Measurements from ENCODE around the gene DLK1. TPM values are rescaled to one million over a fixed set of nuclear protein-coding genes. Genes with fewer than 3 reads are reported as not detected.

DLK1 gene
- total RNA-seq, 1 donor from 2014 or later = 0.22 TPM

GRCh38 chr14:100692256-100692655 lies 34.4 kb upstream of the DLK1 start:
- intact Hi-C loops (cut with DNase I) = no loop called here
- DNase-seq (ENCODE audit: low spot score) (no peak), ATAC-seq (no peak)

- DNase-seq (ENCODE audit: low spot score) = no peak
Measured at GRCh38 chr14:100692859-100693558, 33.7 kb upstream of the DLK1 start.

DNA sequence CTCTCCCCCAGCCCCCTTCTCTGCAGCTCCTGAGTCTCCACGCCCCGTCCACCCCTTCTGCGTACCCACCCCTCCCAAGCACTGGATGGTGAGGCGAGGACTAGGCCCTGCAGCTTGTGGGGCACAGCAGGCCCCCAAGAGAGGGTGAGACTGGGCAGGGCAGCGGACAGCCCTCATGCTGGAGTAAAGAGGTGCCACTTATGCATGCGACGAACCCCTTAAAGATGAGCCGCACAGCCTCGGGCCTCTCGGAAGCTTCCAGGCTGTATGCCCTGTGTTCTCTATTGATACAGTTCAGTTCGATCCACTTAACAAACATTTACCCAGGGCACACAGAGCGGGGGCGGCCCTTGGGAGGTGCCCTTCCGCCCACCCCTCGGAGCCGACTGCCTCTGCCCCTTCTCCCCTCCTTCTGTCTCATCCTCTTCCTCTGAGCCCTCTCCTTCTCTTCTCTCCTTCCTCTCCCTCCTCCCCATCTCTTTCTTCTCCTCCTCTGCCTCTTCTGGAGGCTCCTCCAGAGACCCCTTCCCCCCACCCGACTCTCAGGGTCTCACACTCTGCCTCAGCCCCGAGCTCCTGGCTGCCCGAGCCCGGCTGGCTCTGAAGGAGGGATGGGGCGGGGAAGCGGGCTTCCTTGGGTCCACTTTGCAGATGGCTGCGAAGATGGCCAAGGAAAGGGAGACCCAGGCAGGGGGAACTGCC lies 32.7 kb upstream of the DLK1 start:
- intact Hi-C loops (cut with DNase I) = no loop called here
- DNase-seq (ENCODE audit: low spot score) (no peak), ATAC-seq (no peak)

More at GRCh38 chr14:100692859-100693558, 33.7 kb upstream of the DLK1 start:
- ATAC-seq = no peak
- intact Hi-C loops (cut with DNase I) = no loop called here

DNA sequence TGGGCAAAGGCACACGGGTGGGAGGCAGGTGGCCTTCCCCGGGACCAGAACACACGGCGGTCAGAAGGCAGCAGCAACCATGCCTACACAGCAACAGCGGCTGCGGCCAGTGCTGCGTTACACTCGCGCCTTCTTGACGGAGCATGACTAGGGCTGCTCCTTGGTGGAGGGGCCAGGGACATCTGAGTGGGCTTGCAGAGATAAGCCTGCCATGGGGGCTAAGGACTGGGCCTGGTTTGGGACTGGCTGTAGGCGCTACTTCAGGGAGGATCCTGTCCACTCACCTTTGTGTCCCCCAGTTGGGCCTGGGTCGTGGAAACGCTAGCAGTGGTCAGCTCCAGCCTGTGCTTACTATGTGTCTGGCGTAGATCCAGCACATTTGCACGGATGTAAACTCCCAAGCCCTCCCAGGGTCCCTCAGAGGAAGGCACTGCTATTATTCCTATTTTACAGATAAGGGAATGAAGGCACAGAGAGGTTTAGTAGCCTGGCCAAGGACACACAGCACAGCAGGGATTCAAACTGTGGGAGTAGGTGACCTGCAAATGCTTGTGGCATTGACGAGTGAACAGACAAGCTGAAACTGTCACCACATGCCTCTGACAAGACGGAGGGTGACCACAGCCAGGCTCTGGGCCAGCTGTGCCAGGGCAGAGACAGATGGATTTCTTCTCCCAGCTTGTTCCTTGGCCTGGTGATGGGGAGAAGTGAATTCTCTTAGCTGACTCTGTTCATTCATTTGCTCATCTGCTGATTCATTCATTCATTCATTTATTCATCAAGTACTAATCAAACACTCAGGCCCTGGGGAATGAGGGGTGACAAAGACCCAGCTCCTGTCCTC lies 31.9 kb upstream of the DLK1 start:
- ATAC-seq = no peak
- DNase-seq (ENCODE audit: low spot score) = no peak
- intact Hi-C loops (cut with DNase I) = no loop called here

DNA sequence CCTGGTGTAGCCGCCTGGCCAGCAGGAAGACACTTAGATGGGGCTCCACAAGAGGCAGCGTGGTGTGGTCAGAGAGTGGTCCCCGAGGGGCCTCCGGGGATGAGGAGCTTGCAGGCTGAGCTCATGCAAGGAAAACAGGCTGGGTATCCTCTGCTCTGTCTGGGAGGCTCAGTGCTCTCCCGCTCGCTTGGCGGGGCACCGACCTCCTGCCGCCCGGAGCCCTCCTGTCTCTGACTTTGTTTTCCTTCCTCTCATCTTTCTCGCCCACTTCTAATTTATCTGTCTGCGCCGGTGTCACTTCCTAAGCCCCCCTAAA lies 31.3 kb upstream of the DLK1 start:
- intact Hi-C loops (cut with DNase I) = no loop called here
- DNase-seq (ENCODE audit: low spot score) = no peak
- ATAC-seq = no peak

GRCh38 chr14:100696008-100696407 lies 30.7 kb upstream of the DLK1 start:
- ATAC-seq = no peak
- intact Hi-C loops (cut with DNase I) = no loop called here
- DNase-seq (ENCODE audit: low spot score) = no peak

DNA sequence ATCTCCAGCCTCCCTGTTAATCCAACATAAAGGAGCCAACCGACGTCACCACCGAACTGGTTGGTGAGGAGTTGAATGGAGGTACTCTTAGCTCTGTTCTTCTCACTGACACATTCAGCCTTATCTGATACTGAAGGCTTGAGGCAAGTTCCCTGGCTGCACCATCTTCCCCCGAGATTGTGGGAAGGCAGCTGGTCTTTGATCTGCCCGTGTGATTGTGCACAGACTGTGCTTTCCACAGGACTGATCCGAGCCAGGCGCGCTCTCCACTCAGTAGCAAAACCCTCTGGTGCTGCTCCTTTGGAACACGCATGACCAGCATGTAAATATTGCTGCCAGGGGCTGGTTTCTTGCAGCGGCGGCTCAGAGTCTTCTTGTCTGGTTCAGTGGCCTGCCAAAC lies 30.1 kb upstream of the DLK1 start:
- ATAC-seq (peak; percentile 11), DNase-seq (ENCODE audit: low spot score) (no peak)
- intact Hi-C loops (cut with DNase I) = no loop called here

GRCh38 chr14:100698066-100698465 lies 28.6 kb upstream of the DLK1 start:
- intact Hi-C loops (cut with DNase I) = no loop called here
- no peak for ATAC-seq
- no peak for DNase-seq (ENCODE audit: low spot score)

GRCh38 chr14:100698666-100699448 lies 27.8 kb upstream of the DLK1 start:
- DNase-seq (ENCODE audit: low spot score) (no peak), ATAC-seq (no peak)
- intact Hi-C loops (cut with DNase I) = no loop called here

- ATAC-seq = no peak
- intact Hi-C loops (cut with DNase I) = no loop called here
- no peak for DNase-seq (ENCODE audit: low spot score)
Measured at GRCh38 chr14:100701314-100701713, 25.4 kb upstream of the DLK1 start.

- ATAC-seq (no peak), DNase-seq (ENCODE audit: low spot score) (no peak)
- intact Hi-C loops (cut with DNase I) = no loop called here
Measured at GRCh38 chr14:100702590-100702989, 24.1 kb upstream of the DLK1 start.

- DNase-seq (ENCODE audit: low spot score) (no peak), ATAC-seq (no peak)
- intact Hi-C loops (cut with DNase I) = no loop called here
Measured at GRCh38 chr14:100703386-100704220, 23.1 kb upstream of the DLK1 start.

DNA sequence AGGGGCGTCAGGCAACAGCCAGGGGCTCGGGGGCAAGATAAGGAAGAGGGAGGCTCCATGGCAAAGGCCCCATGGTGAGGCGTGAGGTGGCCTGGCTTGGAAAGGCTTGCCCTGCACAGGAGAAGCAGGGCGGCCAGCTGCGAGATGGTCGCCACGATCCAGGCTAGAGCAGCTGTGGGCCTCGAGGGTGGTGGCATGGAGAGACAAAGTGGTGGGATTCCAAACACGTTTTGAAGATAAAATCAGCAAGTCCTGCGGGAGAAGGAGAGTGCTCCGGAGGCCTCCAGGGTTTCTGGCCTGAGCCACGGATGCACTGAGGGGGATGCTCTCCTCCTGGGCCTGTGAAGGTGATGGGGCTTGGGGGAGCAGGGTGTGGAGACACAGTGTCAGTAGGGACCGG lies 20.5 kb upstream of the DLK1 start:
- DNase-seq (ENCODE audit: low spot score) (no peak), ATAC-seq (no peak)
- intact Hi-C loops (cut with DNase I) = no loop called here

DNA sequence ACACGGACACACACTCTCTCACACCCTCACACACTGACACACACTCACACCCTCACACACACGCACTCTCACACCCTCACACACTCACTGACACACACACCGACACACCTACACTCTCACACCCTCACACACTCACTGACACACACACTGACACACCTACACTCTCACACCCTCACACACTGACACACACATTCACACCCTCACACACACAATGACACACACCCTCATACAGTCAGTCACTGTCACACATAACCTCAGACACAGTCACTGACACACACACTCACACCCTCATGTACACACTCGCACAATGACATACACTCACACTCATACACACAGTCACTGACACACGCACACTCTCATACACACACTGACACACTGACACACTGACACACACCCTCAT lies 19.8 kb upstream of the DLK1 start:
- intact Hi-C loops (cut with DNase I) = no loop called here
- DNase-seq (ENCODE audit: low spot score) = no peak

DNA sequence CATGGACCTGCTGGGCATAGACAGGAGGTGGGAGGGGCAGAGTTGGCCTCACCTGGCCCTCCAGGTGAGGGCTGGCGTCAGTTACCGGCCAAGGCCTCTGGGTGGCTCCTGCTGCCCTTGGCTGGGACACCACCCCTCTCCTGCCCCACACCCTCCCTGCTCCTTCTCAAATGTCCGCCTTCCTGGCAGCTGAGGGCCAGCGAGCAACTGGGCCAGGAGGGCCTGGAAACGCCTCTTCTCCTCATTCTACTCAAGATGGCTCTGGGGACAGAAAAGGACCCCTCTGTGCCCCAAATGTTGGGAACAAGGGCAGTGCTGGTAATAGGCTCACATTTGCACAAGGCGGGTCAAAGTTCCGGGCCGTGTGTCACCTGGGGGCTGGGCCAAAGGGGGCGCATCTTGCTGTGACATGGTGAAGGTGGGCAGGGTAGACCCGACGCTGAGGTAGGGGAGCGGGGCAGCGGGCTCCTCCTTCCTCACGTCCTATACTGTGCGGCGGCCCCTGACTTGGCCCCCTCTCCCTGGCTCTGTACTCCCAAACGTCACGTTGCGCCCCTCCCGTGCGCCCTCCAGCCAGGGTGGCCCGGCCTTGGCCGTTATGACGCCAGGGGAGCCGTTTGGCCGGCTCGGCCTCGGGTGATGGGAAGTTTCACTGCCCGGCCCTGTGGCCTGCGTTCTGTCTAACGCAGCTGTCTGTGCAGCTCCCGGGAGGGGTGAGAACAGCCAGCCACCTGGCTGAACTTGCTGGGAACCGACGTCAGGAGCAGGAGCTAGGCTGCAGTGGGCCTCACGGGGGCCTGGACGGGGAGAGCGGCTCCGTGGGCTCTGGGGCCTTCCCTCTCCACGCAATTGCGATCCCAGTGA lies 18.0 kb upstream of the DLK1 start:
- peak; percentile 70 for DNase-seq (ENCODE audit: low spot score)
- intact Hi-C loops (cut with DNase I) = no loop called here
- peak; percentile 81 for ATAC-seq

More for the DNA sequence above, 19.8 kb upstream of the DLK1 start:
- ATAC-seq = no peak

DNA sequence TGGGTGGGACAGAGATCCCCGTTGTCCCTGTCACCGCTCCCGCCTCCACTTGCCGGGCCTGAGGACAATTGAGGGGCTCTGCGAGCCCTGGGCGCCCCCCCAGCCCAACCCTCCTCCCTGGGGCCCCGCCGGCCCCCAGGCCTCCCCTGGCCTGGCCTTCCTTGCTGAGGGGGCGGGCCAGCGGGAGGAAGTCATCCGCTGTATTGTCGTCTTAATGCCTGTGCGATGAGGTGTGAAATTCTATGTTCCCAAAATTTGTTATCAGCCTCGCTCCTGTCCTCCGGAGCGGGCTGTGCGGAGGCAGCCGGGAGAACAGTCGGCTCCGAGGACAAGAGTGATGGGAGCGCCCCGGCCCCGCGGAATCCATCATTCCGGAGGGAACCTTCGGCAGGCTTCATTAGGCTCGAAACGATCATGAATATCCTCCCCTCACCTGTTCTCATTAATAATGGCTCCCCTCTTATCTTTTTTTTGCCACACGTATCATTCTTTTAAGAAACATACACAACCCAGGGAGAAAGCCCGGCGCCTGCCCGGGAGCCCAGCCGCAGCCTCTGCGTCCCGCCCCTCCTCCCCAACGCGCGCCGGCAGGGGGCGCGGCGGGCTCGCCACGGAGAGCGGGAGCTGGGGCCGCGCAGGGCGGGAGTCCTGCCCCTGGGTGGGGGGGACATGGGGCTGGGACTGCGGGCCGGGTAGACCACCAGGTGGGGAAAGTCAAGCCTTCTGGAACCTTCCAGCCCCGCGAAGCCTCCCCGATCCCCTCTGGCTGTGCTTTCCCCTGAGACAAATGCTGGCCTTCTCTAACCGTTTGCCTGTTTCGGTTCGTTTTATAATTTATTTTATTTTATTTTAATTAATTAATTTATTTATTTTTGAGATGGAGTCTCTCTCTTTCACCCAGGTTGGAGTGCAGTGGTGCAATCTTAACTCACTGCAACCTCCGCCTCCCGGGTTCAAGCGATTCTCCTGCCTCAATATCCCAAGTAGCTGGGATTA lies 17.1 kb upstream of the DLK1 start:
- ATAC-seq = peak; percentile 77
- peak; percentile 67 for DNase-seq (ENCODE audit: low spot score)
- intact Hi-C loops (cut with DNase I) = no loop called here

Measured in sciatic nerve (tissue), 2 donors.